GM23338 (cell line): Measurements from ENCODE around the gene WWP2. TPM values are rescaled to one million over a fixed set of nuclear protein-coding genes. Genes with fewer than 3 reads are reported as not detected.

Experiments used
- ATAC-seq: fragments of 200-7000 bp; cut with Tn5 transposase; 3 replicates; pipeline ENCODE4 v1.9.1; 2020
- DNase-seq: peaks from one replicate; pipeline ENCODE4 v3.0.0-alpha.2; 2015; ENCODE audit warnings: low spot score
- H2AFZ ChIP-seq: fragments of 200-600 bp; sonication (generic); 2 replicates; pipeline ENCODE4 v1.8.0; 2016; ENCODE audit warnings: antibody characterized with exemption, mild to moderate bottlenecking, moderate library complexity
- H3F3A ChIP-seq: fragments of 200-600 bp; sonication (generic); replicated peaks from 2 replicates; pipeline ENCODE4 v1.8.0; 2017; ENCODE audit warnings: antibody characterized with exemption, mixed run types, low read depth
- H3K27ac ChIP-seq: fragments of 200-600 bp; sonication (generic); 2 replicates; pipeline ENCODE4 v1.6.1; 2016; ENCODE audit warnings: low read depth
- H3K27me3 ChIP-seq: fragments of 200-600 bp; sonication (generic); 2 replicates; pipeline ENCODE4 v1.8.0; 2016; ENCODE audit warnings: mild to moderate bottlenecking, mixed run types, moderate library complexity; ENCODE audit not compliant: insufficient read depth
- H3K36me3 ChIP-seq: fragments of 200-600 bp; sonication (generic); 2 replicates; pipeline ENCODE4 v1.8.0; 2016; ENCODE audit warnings: mild to moderate bottlenecking; ENCODE audit not compliant: insufficient read depth
- H3K4me1 ChIP-seq: fragments of 200-600 bp; sonication (generic); 2 replicates; pipeline ENCODE4 v1.8.0; 2016; ENCODE audit warnings: mild to moderate bottlenecking, moderate library complexity; ENCODE audit not compliant: insufficient read depth
- H3K4me2 ChIP-seq: fragments of 200-600 bp; sonication (generic); 2 replicates; pipeline ENCODE4 v1.7.1; 2017; ENCODE audit warnings: mixed run types
- H3K4me3 ChIP-seq: fragments of 200-600 bp; sonication (generic); 2 replicates; pipeline ENCODE4 v1.6.1; 2016; ENCODE audit warnings: mixed run types
- H3K79me2 ChIP-seq: fragments of 200-600 bp; sonication (generic); replicated peaks from 2 replicates; pipeline ENCODE4 v1.8.0; 2017; ENCODE audit warnings: mild to moderate bottlenecking; ENCODE audit not compliant: insufficient read depth
- H3K9me2 ChIP-seq: fragments of 200-600 bp; sonication (generic); 2 replicates; pipeline ENCODE4 v1.8.0; 2017; ENCODE audit not compliant: insufficient read depth
- H4K20me1 ChIP-seq: fragments of 200-600 bp; sonication (generic); replicated peaks from 2 replicates; pipeline ENCODE4 v1.8.0; 2017; ENCODE audit warnings: mild to moderate bottlenecking; ENCODE audit not compliant: insufficient read depth
- H3K27ac Mint-ChIP-seq: 2 replicates; pipeline ENCODE4 v1.8.0; 2020; ENCODE audit warnings: inconsistent platforms, mild to moderate bottlenecking, moderate library complexity, mixed read lengths
- H3K27me3 Mint-ChIP-seq: 3 replicates; pipeline ENCODE4 v1.8.0; 2022; ENCODE audit warnings: low read depth, mild to moderate bottlenecking, moderate library complexity, mixed read lengths, inconsistent platforms; ENCODE audit not compliant: insufficient read depth, poor library complexity
- H3K36me3 Mint-ChIP-seq: 3 replicates; pipeline ENCODE4 v1.8.0; 2021; ENCODE audit warnings: low read depth, mild to moderate bottlenecking, inconsistent platforms, moderate library complexity, mixed read lengths
- H3K4me1 Mint-ChIP-seq: 3 replicates; pipeline ENCODE4 v1.8.0; 2020; ENCODE audit warnings: mild to moderate bottlenecking, inconsistent platforms, mixed read lengths
- H3K4me3 Mint-ChIP-seq: 3 replicates; pipeline ENCODE4 v1.8.0; 2021; ENCODE audit warnings: moderate library complexity, mild to moderate bottlenecking, inconsistent platforms, mixed read lengths
- H3K9me3 Mint-ChIP-seq: 3 replicates; pipeline ENCODE4 v1.8.0; 2020; ENCODE audit warnings: moderate library complexity, mild to moderate bottlenecking, inconsistent platforms, mixed read lengths
- NANOG ChIP-seq: IDR thresholded peaks from 2 replicates; pipeline ENCODE4 v1.6.1; 2016; ENCODE audit warnings: antibody characterized with exemption, borderline replicate concordance
- ZNF114 ChIP-seq: fragments of 250-450 bp; sonication (Bioruptor Pico); IDR thresholded peaks from 2 replicates; pipeline ENCODE4 v1.5.0; 2020; ENCODE audit warnings: mild to moderate bottlenecking, moderate library complexity
- ZNF462 ChIP-seq: fragments of 250-450 bp; sonication (Bioruptor Pico); IDR thresholded peaks from 2 replicates; pipeline ENCODE4 v1.5.0; 2020; ENCODE audit warnings: mild to moderate bottlenecking, moderate library complexity
- polyA plus RNA-seq: library from polyadenylated mRNA; unstranded; fragments of >200 nt; fragmentation: Nextera tagmentation; extraction: Ambion mirVana; gene quantifications from 2 replicates; pipeline ENCODE4 v1.2.1, GENCODE V29; 2016
- total RNA-seq: library from RNA; depleted of rRNA; stranded (reverse); fragments of >200 nt; shearing (Covaris generic); gene quantifications from 2 replicates; pipeline ENCODE4 v1.2.3, GENCODE V29; 2014
- TF ChIP-seq, protein P1 (sequence below): IDR thresholded peaks from one replicate; pipeline ENCODE4 v1.6.1; 2018; ENCODE audit warnings: antibody characterized with exemption; ENCODE audit not compliant: unreplicated experiment
- TF ChIP-seq, protein P2 (sequence below): IDR thresholded peaks from 2 replicates; pipeline ENCODE4 v1.6.1; 2016; ENCODE audit warnings: antibody characterized with exemption

The WWP2 gene
- total and polyA plus RNA-seq, 2 experiments from 2014 or later, result 12.3 to 35.5 TPM

GRCh38 chr16:69928856-69929400 lies 166.8 kb downstream of the WWP2 start (continued):
- TF ChIP-seq ZNF462, result no peak

GRCh38 chr16:69929480-69929879 lies 167.3 kb downstream of the WWP2 start:
- peaks cover 22% of the 10 kb centered on the region for H3K4me1 Mint-ChIP-seq
- ATAC-seq, result no peak
- no peaks in the 10 kb centered on the region for H3F3A ChIP-seq
- H3K4me2 ChIP-seq, result no peak overlapping the region
- no peaks in the 10 kb centered on the region for H3K9me2 ChIP-seq
- DNase-seq, result no peak
- H3K27me3 Mint-ChIP-seq, result peaks cover 3% of the 10 kb centered on the region
- H3K9me3 Mint-ChIP-seq, result no peaks in the 10 kb centered on the region; the same call in 2 of the 3 replicates
- no peaks in the 10 kb centered on the region for H4K20me1 ChIP-seq
- H3K4me3 Mint-ChIP-seq, result no peak overlapping the region
- no peaks in the 10 kb centered on the region for H3K27me3 ChIP-seq
- H3K4me1 ChIP-seq, result no peaks in the 10 kb centered on the region
- H3K36me3 Mint-ChIP-seq, result peaks cover 11% of the 10 kb centered on the region
- H3K27ac Mint-ChIP-seq, result no peak overlapping the region
- no peak overlapping the region for H3K4me3 ChIP-seq
- no peaks in the 10 kb centered on the region for H3K79me2 ChIP-seq
- H3K36me3 ChIP-seq, result no peaks in the 10 kb centered on the region
- no peak overlapping the region for H2AFZ ChIP-seq
- no peak overlapping the region for H3K27ac ChIP-seq
- TF ChIP-seq, protein P1, sequence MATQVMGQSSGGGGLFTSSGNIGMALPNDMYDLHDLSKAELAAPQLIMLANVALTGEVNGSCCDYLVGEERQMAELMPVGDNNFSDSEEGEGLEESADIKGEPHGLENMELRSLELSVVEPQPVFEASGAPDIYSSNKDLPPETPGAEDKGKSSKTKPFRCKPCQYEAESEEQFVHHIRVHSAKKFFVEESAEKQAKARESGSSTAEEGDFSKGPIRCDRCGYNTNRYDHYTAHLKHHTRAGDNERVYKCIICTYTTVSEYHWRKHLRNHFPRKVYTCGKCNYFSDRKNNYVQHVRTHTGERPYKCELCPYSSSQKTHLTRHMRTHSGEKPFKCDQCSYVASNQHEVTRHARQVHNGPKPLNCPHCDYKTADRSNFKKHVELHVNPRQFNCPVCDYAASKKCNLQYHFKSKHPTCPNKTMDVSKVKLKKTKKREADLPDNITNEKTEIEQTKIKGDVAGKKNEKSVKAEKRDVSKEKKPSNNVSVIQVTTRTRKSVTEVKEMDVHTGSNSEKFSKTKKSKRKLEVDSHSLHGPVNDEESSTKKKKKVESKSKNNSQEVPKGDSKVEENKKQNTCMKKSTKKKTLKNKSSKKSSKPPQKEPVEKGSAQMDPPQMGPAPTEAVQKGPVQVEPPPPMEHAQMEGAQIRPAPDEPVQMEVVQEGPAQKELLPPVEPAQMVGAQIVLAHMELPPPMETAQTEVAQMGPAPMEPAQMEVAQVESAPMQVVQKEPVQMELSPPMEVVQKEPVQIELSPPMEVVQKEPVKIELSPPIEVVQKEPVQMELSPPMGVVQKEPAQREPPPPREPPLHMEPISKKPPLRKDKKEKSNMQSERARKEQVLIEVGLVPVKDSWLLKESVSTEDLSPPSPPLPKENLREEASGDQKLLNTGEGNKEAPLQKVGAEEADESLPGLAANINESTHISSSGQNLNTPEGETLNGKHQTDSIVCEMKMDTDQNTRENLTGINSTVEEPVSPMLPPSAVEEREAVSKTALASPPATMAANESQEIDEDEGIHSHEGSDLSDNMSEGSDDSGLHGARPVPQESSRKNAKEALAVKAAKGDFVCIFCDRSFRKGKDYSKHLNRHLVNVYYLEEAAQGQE, result no peak
- TF ChIP-seq ZNF114, result no peak
- TF ChIP-seq, protein P2, sequence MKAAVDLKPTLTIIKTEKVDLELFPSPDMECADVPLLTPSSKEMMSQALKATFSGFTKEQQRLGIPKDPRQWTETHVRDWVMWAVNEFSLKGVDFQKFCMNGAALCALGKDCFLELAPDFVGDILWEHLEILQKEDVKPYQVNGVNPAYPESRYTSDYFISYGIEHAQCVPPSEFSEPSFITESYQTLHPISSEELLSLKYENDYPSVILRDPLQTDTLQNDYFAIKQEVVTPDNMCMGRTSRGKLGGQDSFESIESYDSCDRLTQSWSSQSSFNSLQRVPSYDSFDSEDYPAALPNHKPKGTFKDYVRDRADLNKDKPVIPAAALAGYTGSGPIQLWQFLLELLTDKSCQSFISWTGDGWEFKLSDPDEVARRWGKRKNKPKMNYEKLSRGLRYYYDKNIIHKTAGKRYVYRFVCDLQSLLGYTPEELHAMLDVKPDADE, result no peak
- no peak for TF ChIP-seq NANOG
